Measurements from ENCODE around the gene PRR5L.

DNA sequence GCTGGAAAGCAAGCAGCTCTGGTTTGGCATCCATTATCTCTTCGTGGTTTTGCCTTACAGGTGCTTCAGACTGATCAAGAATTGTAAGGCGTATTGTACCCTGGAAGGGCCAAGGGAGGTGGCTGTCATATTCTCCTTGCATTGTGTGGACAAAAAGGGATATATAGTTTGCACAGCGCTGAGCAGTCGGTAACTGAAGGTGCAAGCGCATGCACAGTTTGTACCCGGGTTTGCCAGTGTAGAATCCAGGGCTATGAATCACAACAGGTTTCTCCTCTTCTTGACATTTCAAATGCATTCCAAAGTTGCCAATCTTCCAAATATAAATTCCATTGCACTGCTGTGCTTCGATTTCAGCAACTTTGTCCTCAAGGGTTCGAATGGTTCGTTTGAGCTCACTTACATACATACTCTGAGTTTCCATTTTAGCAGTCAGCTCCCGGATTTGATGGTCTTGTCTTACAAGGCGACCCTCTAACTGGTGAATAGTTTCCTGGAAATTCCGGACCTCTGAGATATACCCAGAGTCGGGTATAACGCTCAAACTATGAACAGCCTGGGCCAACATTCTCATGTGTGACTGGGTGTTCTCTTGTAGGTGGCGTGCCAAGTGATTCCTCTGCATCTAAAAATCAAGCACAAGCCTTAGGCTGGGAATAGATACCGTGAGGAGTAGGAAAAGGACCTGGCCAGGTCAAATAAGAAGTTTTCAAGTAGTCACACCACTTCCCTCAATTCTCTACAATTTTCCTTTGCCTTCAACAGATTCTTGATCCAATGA is 194.1 kb downstream of the PRR5L start:
- TF ChIP-seq EP300 (IDR thresholded peaks at IDR 0.05) (no peak), POLR2A (IDR thresholded peaks at IDR 0.05) (no peak)

Data from tibial nerve (tissue), 3 donors.